Mesenchymal stem cell (in vitro differentiated cells and primary cell): ENCODE results near the gene NCKAP1.
A peak's percentile ranks its signal among the peaks of the same experiment; 100 is the strongest.

Experiments
- DNase-seq: peaks from one replicate; pipeline ENCODE4 v3.0.0-alpha.2; 2013
- H2AFZ ChIP-seq: one replicate; pipeline ENCODE4 v1.6.1; 2013; ENCODE audit warnings: low read depth, mild to moderate bottlenecking, control low read depth, inconsistent platforms, low read length, moderate library complexity
- H2AK5ac ChIP-seq: 2 replicates; pipeline ENCODE4 v1.6.1; 2013; ENCODE audit warnings: low read length, moderate library complexity, mild to moderate bottlenecking, inconsistent platforms; ENCODE audit not compliant: severe bottlenecking
- H2BK120ac ChIP-seq: one replicate; pipeline ENCODE4 v1.6.1; 2013; ENCODE audit warnings: low read depth, mild to moderate bottlenecking, inconsistent platforms, low read length, moderate library complexity
- H2BK12ac ChIP-seq, 2 experiments: one replicate each; pipeline ENCODE4 v1.6.1; 2013; ENCODE audit warnings: inconsistent platforms in 2 of 2, low read length in 2 of 2, mild to moderate bottlenecking in 2 of 2, moderate library complexity in 2 of 2, control low read depth in 1 of 2
- H2BK15ac ChIP-seq: one replicate; pipeline ENCODE4 v1.6.1; 2013; ENCODE audit warnings: mild to moderate bottlenecking, low read depth, inconsistent platforms; ENCODE audit not compliant: poor library complexity, severe bottlenecking
- H2BK5ac ChIP-seq: 2 replicates; pipeline ENCODE4 v1.6.1; 2013; ENCODE audit warnings: low read depth, mild to moderate bottlenecking, low read length, control low read depth, inconsistent platforms; ENCODE audit not compliant: poor library complexity, severe bottlenecking
- H3K14ac ChIP-seq, 2 experiments: one replicate each; pipeline ENCODE4 v1.6.1; 2013; ENCODE audit warnings: inconsistent platforms in 2 of 2, low read length in 2 of 2, control low read depth in 1 of 2, mild to moderate bottlenecking in 1 of 2, moderate library complexity in 1 of 2
- H3K18ac ChIP-seq, 2 experiments: one replicate each; pipeline ENCODE4 v1.6.1; 2013; ENCODE audit warnings: inconsistent platforms in 2 of 2, low read length in 2 of 2, control low read depth in 1 of 2, low read depth in 1 of 2, mild to moderate bottlenecking in 1 of 2
- H3K23ac ChIP-seq, 2 experiments: one replicate each; pipeline ENCODE4 v1.6.1; 2013; ENCODE audit warnings: inconsistent platforms in 2 of 2, low read length in 2 of 2, mild to moderate bottlenecking in 2 of 2, moderate library complexity in 2 of 2, control low read depth in 1 of 2
- H3K27ac ChIP-seq: 2 replicates; pipeline ENCODE4 v1.5.1; 2013; ENCODE audit warnings: mild to moderate bottlenecking, moderate library complexity, low read length, control low read depth, inconsistent platforms; ENCODE audit not compliant: poor library complexity, severe bottlenecking
- H3K27me3 ChIP-seq, 2 experiments: 2 replicates each; pipeline versions ENCODE4 v1.6.1 to v1.7.0; 2013; ENCODE audit warnings: low read length in 2 of 2, mild to moderate bottlenecking in 2 of 2, moderate library complexity in 2 of 2, control low read depth in 1 of 2, inconsistent platforms in 1 of 2; ENCODE audit not compliant: control insufficient read depth in 1 of 2, insufficient read depth in 1 of 2
- H3K36me3 ChIP-seq, 2 experiments: 2 replicates each; pipeline versions ENCODE4 v1.6.1 to v1.7.0; 2013; ENCODE audit warnings: low read length in 2 of 2, control low read depth in 1 of 2, inconsistent platforms in 1 of 2, low read depth in 1 of 2, mild to moderate bottlenecking in 1 of 2; ENCODE audit not compliant: insufficient read depth in 2 of 2, control insufficient read depth in 1 of 2
- H3K4ac ChIP-seq, 2 experiments: one replicate each; pipeline ENCODE4 v1.6.1; 2013; ENCODE audit warnings: inconsistent platforms in 2 of 2, low read length in 2 of 2, mild to moderate bottlenecking in 2 of 2, moderate library complexity in 2 of 2, control low read depth in 1 of 2, low read depth in 1 of 2
- H3K4me1 ChIP-seq: 2 replicates; pipeline ENCODE4 v1.6.1; 2013; ENCODE audit warnings: low read depth, low read length, control low read depth; ENCODE audit not compliant: control insufficient read depth, insufficient read depth
- H3K4me2 ChIP-seq: 2 replicates; pipeline ENCODE4 v1.6.1; 2013; ENCODE audit warnings: low read length, mild to moderate bottlenecking, inconsistent platforms; ENCODE audit not compliant: poor library complexity, severe bottlenecking
- H3K4me3 ChIP-seq, 2 experiments: 2 replicates each; pipeline versions ENCODE4 v1.5.1 to v1.7.0; 2013; ENCODE audit warnings: low read length in 2 of 2, mild to moderate bottlenecking in 2 of 2, control low read depth in 1 of 2, low read depth in 1 of 2; ENCODE audit not compliant: insufficient read depth in 1 of 2
- H3K79me1 ChIP-seq: replicated peaks from 2 replicates; pipeline ENCODE4 v1.6.1; 2013; ENCODE audit warnings: mild to moderate bottlenecking, control low read depth, low read length, inconsistent platforms; ENCODE audit not compliant: poor library complexity, severe bottlenecking
- H3K9ac ChIP-seq: 2 replicates; pipeline ENCODE4 v1.7.0; 2013; ENCODE audit warnings: mild to moderate bottlenecking, low read length, moderate library complexity
- H3K9me3 ChIP-seq: 2 replicates; pipeline ENCODE4 v1.7.0; 2013; ENCODE audit warnings: mild to moderate bottlenecking, low read length; ENCODE audit not compliant: control insufficient read depth
- H4K8ac ChIP-seq: one replicate; pipeline ENCODE4 v1.6.1; 2013; ENCODE audit warnings: inconsistent platforms, mild to moderate bottlenecking, low read length, moderate library complexity
- H4K91ac ChIP-seq: one replicate; pipeline ENCODE4 v1.6.1; 2013; ENCODE audit warnings: mild to moderate bottlenecking, low read length, inconsistent platforms
- WGBS: methylation state at CpG from one replicate; pipeline ENCODE4 v1.1.7; 2013; ENCODE audit warnings: mixed read lengths; 5-methylcytosine and 5-hydroxymethylcytosine counted together

NCKAP1 gene

GRCh38 chr2:182920631-182921056 lies 117.6 kb downstream of the NCKAP1 start:
- Histone ChIP-seq H2AK5ac (no peak overlapping the region), H3K4me3 (no peak overlapping the region), H3K4ac (no peak overlapping the region), H2BK12ac (no peak overlapping the region), H2BK120ac (no peak overlapping the region), H3K9me3 (no peaks in the 10 kb centered on the region), H3K4me2 (no peak overlapping the region), H3K79me1 (peaks cover 7% of the 10 kb centered on the region), H3K23ac (no peak overlapping the region), H3K9ac (no peak overlapping the region), H3K27ac (peak overlapping the region; percentile 57), H3K18ac (peak overlapping the region in 1 of 2 experiments; percentile 21), H4K91ac (no peak overlapping the region), H3K4me1 (peaks cover 3% of the 10 kb centered on the region), H3K14ac (no peak overlapping the region), H2AFZ (no peak overlapping the region), H4K8ac (no peak overlapping the region), H3K36me3 (peaks cover 8 to 79% of the 10 kb centered on the region in 2 experiments), H3K27me3 (no peaks in the 10 kb centered on the region), H2BK5ac (no peak overlapping the region), H2BK15ac (no peak overlapping the region)
- 65% methylated on average over 4 of the region's 5 CpGs for WGBS
- DNase-seq = peak; percentile 75

DNA sequence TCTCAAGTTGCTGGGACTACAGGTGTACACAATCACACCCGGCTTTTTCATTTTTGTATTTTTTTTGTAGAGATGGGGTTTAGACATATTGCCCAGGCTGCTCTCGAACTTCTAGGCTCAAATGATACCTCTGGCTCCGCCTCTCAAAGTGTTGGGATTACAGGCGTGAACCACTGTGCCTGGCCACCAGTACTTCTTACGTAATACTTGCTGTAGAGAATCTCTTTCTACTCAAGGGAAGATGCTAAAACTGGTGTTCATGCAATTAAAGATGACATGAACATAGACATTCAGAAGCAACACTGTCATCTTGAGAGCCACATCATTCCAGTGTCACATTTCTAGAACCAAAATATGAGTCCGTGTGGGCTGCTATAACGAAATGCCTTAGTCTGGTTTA lies 118.2 kb downstream of the NCKAP1 start:
- Histone ChIP-seq H3K14ac (no peak overlapping the region), H2AK5ac (no peak overlapping the region)
- WGBS = 99% methylated on average over 5 of the region's 7 CpGs

DNA sequence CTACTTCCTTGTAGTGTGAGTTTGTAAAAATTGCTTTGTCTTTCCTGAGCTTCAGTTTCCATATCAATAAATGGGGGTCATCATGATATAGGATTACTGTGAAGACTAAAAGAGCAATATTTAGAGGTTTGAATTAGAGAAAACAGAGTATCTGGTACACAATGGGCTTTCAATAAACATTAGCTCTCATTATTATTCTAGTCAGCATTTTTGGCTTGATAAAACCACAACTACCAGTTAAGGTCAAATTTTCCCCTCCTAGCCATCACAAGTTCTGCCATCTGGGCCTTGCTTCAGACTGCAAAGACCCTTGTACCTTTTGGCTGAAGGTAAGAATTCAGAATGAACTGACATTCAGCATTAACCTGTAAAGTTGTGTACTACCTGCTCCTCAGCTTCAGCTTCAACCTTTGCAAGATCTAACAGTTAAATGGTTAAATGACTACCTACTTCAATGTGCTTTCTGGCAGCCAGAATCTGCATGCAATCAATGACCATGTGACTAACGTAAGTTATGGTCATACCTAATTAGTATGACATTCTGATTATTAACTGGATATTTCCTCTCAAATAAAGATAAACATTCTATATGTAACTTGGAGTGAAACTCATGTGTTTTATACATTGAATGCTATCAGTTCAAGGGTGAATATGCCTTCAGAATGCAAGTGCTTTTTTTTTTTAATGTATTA lies 119.2 kb downstream of the NCKAP1 start:
- Histone ChIP-seq H2AFZ (no peak overlapping the region), H2BK15ac (no peak overlapping the region), H2BK5ac (no peak overlapping the region), H3K79me1 (peaks cover 7% of the 10 kb centered on the region), H4K91ac (no peak overlapping the region), H3K4me2 (no peak overlapping the region), H3K4me1 (peaks cover 7% of the 10 kb centered on the region), H3K27me3 (no peaks in the 10 kb centered on the region), H3K27ac (no peak overlapping the region), H3K23ac (no peak overlapping the region), H4K8ac (no peak overlapping the region), H3K4ac (no peak overlapping the region), H3K9me3 (no peaks in the 10 kb centered on the region), H3K36me3 (peaks cover 8 to 85% of the 10 kb centered on the region in 2 experiments), H2BK120ac (no peak overlapping the region), H3K14ac (no peak overlapping the region), H3K4me3 (no peak overlapping the region), H2BK12ac (no peak overlapping the region), H3K18ac (no peak overlapping the region), H2AK5ac (no peak overlapping the region), H3K9ac (no peak overlapping the region)
- WGBS = no CpG with 5 or more reads among the region's 1 CpG
- DNase-seq = no peak

More for the DNA sequence above, 118.2 kb downstream of the NCKAP1 start:
- Histone ChIP-seq H4K91ac (peak overlapping the region; percentile 61), H3K4me1 (peaks cover 6% of the 10 kb centered on the region), H3K4me2 (no peak overlapping the region), H3K27ac (peak overlapping the region; percentile 57), H3K27me3 (no peaks in the 10 kb centered on the region), H3K4me3 (no peak overlapping the region), H3K79me1 (peaks cover 7% of the 10 kb centered on the region), H4K8ac (peak overlapping the region; percentile 82), H3K9ac (no peak overlapping the region), H2BK5ac (no peak overlapping the region), H2AFZ (no peak overlapping the region), H3K23ac (no peak overlapping the region), H3K18ac (peak overlapping the region; percentile 73 to 91), H3K9me3 (no peaks in the 10 kb centered on the region), H3K36me3 (peaks cover 8 to 77% of the 10 kb centered on the region in 2 experiments), H3K4ac (peak overlapping the region in 1 of 2 experiments; percentile 41), H2BK12ac (peak overlapping the region in 1 of 2 experiments; percentile 83), H2BK120ac (peak overlapping the region; percentile 34), H2BK15ac (no peak overlapping the region)
- DNase-seq = no peak

GRCh38 chr2:182917924-182918323 lies 120.3 kb downstream of the NCKAP1 start:
- Histone ChIP-seq H3K14ac (no peak overlapping the region), H3K4ac (no peak overlapping the region), H2AK5ac (no peak overlapping the region), H2BK12ac (no peak overlapping the region), H3K18ac (no peak overlapping the region), H4K8ac (no peak overlapping the region), H4K91ac (no peak overlapping the region), H2BK15ac (no peak overlapping the region), H3K4me3 (no peak overlapping the region), H3K4me1 (peaks cover 7% of the 10 kb centered on the region), H2BK5ac (no peak overlapping the region), H3K9me3 (no peaks in the 10 kb centered on the region), H3K4me2 (no peak overlapping the region), H3K27me3 (no peaks in the 10 kb centered on the region), H2AFZ (no peak overlapping the region), H3K23ac (no peak overlapping the region), H2BK120ac (no peak overlapping the region), H3K27ac (no peak overlapping the region), H3K9ac (no peak overlapping the region), H3K79me1 (peaks cover 10% of the 10 kb centered on the region), H3K36me3 (peaks cover 4 to 86% of the 10 kb centered on the region in 2 experiments)
- DNase-seq = no peak
